ENCODE results near the gene TBX20. TPM values are rescaled to one million over a fixed set of nuclear protein-coding genes. Genes with fewer than 3 reads are reported as not detected.

TBX20 gene
- total and polyA plus RNA-seq, 2 of the 8 experiments (the other 6 are each of a cell fraction or from before 2014, with no cell fraction given): 0.08 to 0.26 TPM

DNA sequence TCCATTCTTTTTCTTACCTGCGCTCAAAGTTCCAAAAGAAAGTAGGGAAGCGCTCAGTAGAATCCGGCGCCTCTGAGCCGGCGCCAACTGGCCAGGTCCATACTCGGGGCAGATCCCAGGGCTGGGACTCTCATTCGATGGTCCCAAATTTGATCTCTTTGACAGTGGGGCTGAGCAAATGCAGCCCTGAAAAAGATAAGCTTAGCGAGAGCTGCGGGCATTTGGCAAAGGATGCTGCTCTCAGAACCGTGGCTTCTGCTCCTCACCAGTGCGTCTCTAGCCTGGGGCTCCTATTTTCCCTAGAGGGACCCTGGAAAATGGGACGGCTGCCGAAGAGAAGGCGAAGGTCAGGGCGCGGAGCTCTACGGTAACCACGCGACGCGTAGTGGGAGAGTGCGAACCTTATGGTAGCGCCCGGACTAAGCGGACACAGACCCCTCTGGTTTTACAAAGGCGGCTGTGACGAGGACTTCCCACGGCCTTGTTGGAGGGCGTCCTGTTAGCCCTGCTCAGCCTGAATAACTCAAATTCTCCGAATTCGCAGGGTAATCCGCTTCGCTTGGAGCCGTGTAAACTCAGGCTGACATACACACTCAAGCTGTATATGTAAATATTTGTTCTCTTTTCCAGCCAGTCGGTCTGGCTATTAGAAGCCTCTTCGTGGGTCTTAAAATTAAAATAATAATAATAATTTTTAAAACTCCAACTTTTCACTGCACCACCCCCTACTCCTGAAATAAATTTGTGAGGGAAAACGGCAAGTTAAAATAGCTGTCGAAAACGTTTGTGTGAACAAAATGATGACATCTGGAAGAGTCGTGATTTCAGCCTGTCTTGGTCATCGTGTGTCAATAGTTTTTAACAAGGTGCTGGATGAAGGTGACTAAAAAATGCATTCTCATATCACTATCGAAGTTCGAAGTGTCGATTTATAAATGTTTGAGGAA is 869 bp upstream of the TBX20 start:
- H3K27me3 ChIP-seq (replicated peaks in 1 of 4; ENCODE audit: control insufficient read depth in 3 of 4, extremely low read depth in 1 of 4, insufficient read depth in 3 of 4, low read length in 3 of 4): peaks cover 80 to 100% (median 96%) of the 10 kb centered on the region in 4 experiments
- H3K79me2 ChIP-seq (ENCODE audit: control insufficient read depth in 1 of 2, insufficient read depth in 2 of 2, low read length in 2 of 2): no peaks in the 10 kb centered on the region
- CTCF ChIA-PET (ENCODE audit: partially characterized antibody): interaction anchor here (0.6 to 1.7 kb wide), 3 partner anchors 9 to 1321 kb away, joined by 3 to 6 read pairs (median 3); no protein-coding TSS in a partner anchor
- no peak for FAIRE-seq
- WGBS, 2 experiments (ENCODE audit: extremely low coverage in 1 of 2, insufficient coverage in 1 of 2, insufficient read length in 1 of 2, insufficient replicate concordance in 2 of 2, low coverage in 1 of 2, low lambda C conversion rate in 2 of 2, missing lambda C conversion rate in 1 of 2): 6% methylated on average over 45 of the region's 45 CpGs; no CpG with 5 or more reads in 1 of the 2 experiments
- TF ChIP-seq SUZ12 (IDR thresholded peaks at IDR 0.05; ENCODE audit: low read length) (peak; percentile 42), CBX8 (IDR thresholded peaks at IDR 0.05; ENCODE audit: borderline replicate concordance, low read depth, low read length) (0 out of 2 replicates have a peak, but pooled peaks have one; percentile 6), KDM4A (IDR thresholded peaks at IDR 0.05; ENCODE audit: low read depth, low read length, severe bottlenecking) (no peak), EZH2 (IDR thresholded peaks at IDR 0.05; ENCODE audit: low read depth, low read length, severe bottlenecking) (peak; percentile 9), TCF12 (IDR thresholded peaks at IDR 0.05; ENCODE audit: low read depth, low read length) (0 out of 2 replicates have a peak, but pooled peaks have one; percentile 4)
- peak in 1 of 2 experiments; percentile 52 for DNase-seq (ENCODE audit: low read depth in 1 of 2, low spot score in 2 of 2)
- no peak overlapping the region for H4K91ac ChIP-seq (replicated peaks; ENCODE audit: insufficient read length, low read length)
- no peak overlapping the region for H3K18ac ChIP-seq (ENCODE audit: extremely low read depth, low read length)
- peak overlapping the region; percentile 69 to 95 for H3K4me2 ChIP-seq (ENCODE audit: insufficient read depth in 1 of 2, low read depth in 2 of 2, low read length in 2 of 2)
- no peak overlapping the region for H2BK5ac ChIP-seq (ENCODE audit: low read depth, low read length)
- H2BK12ac ChIP-seq (ENCODE audit: low read depth, low read length): no peak overlapping the region
- H3K56ac ChIP-seq (replicated peaks; ENCODE audit: insufficient read length, low read depth, low read length): no peak overlapping the region
- no peaks in the 10 kb centered on the region for H3K9me3 ChIP-seq (ENCODE audit: insufficient read depth in 2 of 2, low read depth in 1 of 2, low read length in 1 of 2)
- no peaks in the 10 kb centered on the region for H3K36me3 ChIP-seq (ENCODE audit: control insufficient read depth in 2 of 4, insufficient read depth in 4 of 4, low read length in 3 of 4)
- H3K4me1 ChIP-seq (replicated peaks in 1 of 4; ENCODE audit: control insufficient read depth in 3 of 4, insufficient read depth in 4 of 4, low read length in 3 of 4): peaks cover 7 to 33% (median 14%) of the 10 kb centered on the region in 4 experiments
- no peak overlapping the region for H3K4ac ChIP-seq (replicated peaks; ENCODE audit: insufficient read length, low read depth, low read length)
- H3K9ac ChIP-seq (replicated peaks in 1 of 4; ENCODE audit: extremely low read depth in 1 of 4, low read depth in 3 of 4, low read length in 3 of 4): no peak overlapping the region
- 0 out of 2 replicates have a peak overlapping the region, but pooled peaks have one; percentile 57 for H2AFZ ChIP-seq (ENCODE audit: low read length)
- POLR2A ChIA-PET (ENCODE audit: partially characterized antibody): no interaction called here
- H3K14ac ChIP-seq (ENCODE audit: insufficient read length): no peak overlapping the region
- H3K27ac ChIP-seq (ENCODE audit: low read depth, low read length): no peak overlapping the region
- no peak overlapping the region for H3K23ac ChIP-seq (ENCODE audit: insufficient read length)
- H2BK120ac ChIP-seq (replicated peaks; ENCODE audit: low read depth, low read length): no peak overlapping the region
- H3K23me2 ChIP-seq (ENCODE audit: low read depth, low read length): peaks cover 18% of the 10 kb centered on the region; the same call in 1 of the 2 replicates
- H2BK15ac ChIP-seq (ENCODE audit: low read length): no peak overlapping the region; the same call in 1 of the 2 replicates
- H4K5ac ChIP-seq (ENCODE audit: insufficient read length, low read depth, low read length): no peak overlapping the region
- peaks cover 13 to 26% of the 10 kb centered on the region in 2 experiments for H4K20me1 ChIP-seq (replicated peaks in 1 of 2; ENCODE audit: control insufficient read depth in 1 of 2, insufficient read depth in 2 of 2, low read length in 2 of 2)
- no peak overlapping the region for H2AK5ac ChIP-seq (ENCODE audit: low read depth, low read length)
- H2BK20ac ChIP-seq (ENCODE audit: low read length): no peak overlapping the region
- H4K8ac ChIP-seq (ENCODE audit: extremely low read depth, insufficient read depth, low read length): peak overlapping the region; percentile 42
- peak overlapping the region; percentile 37 to 64 (median 52) for H3K4me3 ChIP-seq (ENCODE audit: extremely low read depth in 1 of 4, insufficient read depth in 2 of 4, low read depth in 3 of 4, low read length in 4 of 4)
- H3K79me1 ChIP-seq (ENCODE audit: low read depth, low read length): no peaks in the 10 kb centered on the region

All from H1 (cell line).